Measurements from ENCODE around the gene UBE2H. TPM values are rescaled to one million over a fixed set of nuclear protein-coding genes. Genes with fewer than 3 reads are reported as not detected.
"Not testable (repeated sequence)": the region's sequence is repeated elsewhere in the genome, so short reads cannot be mapped to it uniquely, and the experiment has no call there.

Gene UBE2H
- total RNA-seq: 103 TPM
- long read RNA-seq, full-length matches to known transcripts: 65 of 84 reads
- long read RNA-seq, partial matches to known transcripts: 2 of 84 reads
- long read RNA-seq, other reads (novel, unspliced or antisense): 17 of 84 reads

GRCh38 chr7:129952653-129953560, at the start of gene UBE2H:
Gene UBE2H (minus strand): TSS chr7:129952960. CDS start chr7:129952555, 405 bp downstream.
- intact Hi-C loops (cut with DNase I): loop anchor here (5.0 kb wide), 2 partner anchors 36 to 91 kb away; no protein-coding TSS in a partner anchor
- ATAC-seq (peak; percentile 90), DNase-seq (ENCODE audit: missing footprints) (peak; percentile 97)

- intact Hi-C loops (cut with DNase I): no loop called here
- ATAC-seq: no peak
- DNase-seq (ENCODE audit: missing footprints): no peak
Measured at GRCh38 chr7:129998446-129998845, 45.7 kb upstream of the UBE2H start.

- ATAC-seq: no peak
- intact Hi-C loops (cut with DNase I): no loop called here
- no peak for DNase-seq (ENCODE audit: missing footprints)
Measured at GRCh38 chr7:129997285-129997684, 44.5 kb upstream of the UBE2H start.

- intact Hi-C loops (cut with DNase I): no loop called here
- ATAC-seq: no peak
- DNase-seq (ENCODE audit: missing footprints): no peak
Measured at GRCh38 chr7:129993275-129993674, 40.5 kb upstream of the UBE2H start.

GRCh38 chr7:129990403-129991192, 37.8 kb upstream of the UBE2H start:
- peak; percentile 70 for ATAC-seq
- intact Hi-C loops (cut with DNase I): no loop called here

GRCh38 chr7:129989466-129989865, 36.7 kb upstream of the UBE2H start:
- DNase-seq (ENCODE audit: missing footprints): no peak
- intact Hi-C loops (cut with DNase I): no loop called here
- ATAC-seq: no peak

More at GRCh38 chr7:129990403-129991192, 37.8 kb upstream of the UBE2H start:
- no peak for DNase-seq (ENCODE audit: missing footprints)

- no peak for ATAC-seq
- DNase-seq (ENCODE audit: missing footprints): no peak
- intact Hi-C loops (cut with DNase I): no loop called here
Measured at GRCh38 chr7:129986600-129986999, 33.8 kb upstream of the UBE2H start.

- intact Hi-C loops (cut with DNase I): no loop called here
- ATAC-seq (no peak), DNase-seq (ENCODE audit: missing footprints) (no peak)
Measured at GRCh38 chr7:129980667-129981066, 27.9 kb upstream of the UBE2H start.

GRCh38 chr7:129975309-129975708, 22.5 kb upstream of the UBE2H start:
- ATAC-seq (no peak), DNase-seq (ENCODE audit: missing footprints) (no peak)
- intact Hi-C loops (cut with DNase I): no loop called here

GRCh38 chr7:129970816-129971215, 18.1 kb upstream of the UBE2H start:
- ATAC-seq (no peak), DNase-seq (ENCODE audit: missing footprints) (no peak)
- intact Hi-C loops (cut with DNase I): no loop called here

GRCh38 chr7:129969881-129970446, 17.2 kb upstream of the UBE2H start:
- DNase-seq (ENCODE audit: missing footprints): no peak
- no peak for ATAC-seq
- intact Hi-C loops (cut with DNase I): no loop called here

GRCh38 chr7:129968592-129969383, 16.0 kb upstream of the UBE2H start:
- ATAC-seq (no peak), DNase-seq (ENCODE audit: missing footprints) (no peak)
- intact Hi-C loops (cut with DNase I): no loop called here

GRCh38 chr7:129960204-129960475, 7.4 kb upstream of the UBE2H start:
- ATAC-seq; intact Hi-C loops (cut with DNase I); DNase-seq (ENCODE audit: missing footprints): not testable (repeated sequence)

- ATAC-seq (no peak), DNase-seq (ENCODE audit: missing footprints) (no peak)
- intact Hi-C loops (cut with DNase I): no loop called here
Measured at GRCh38 chr7:129959471-129960203, 6.9 kb upstream of the UBE2H start.

- ATAC-seq (peak; percentile 91), DNase-seq (ENCODE audit: missing footprints) (no peak)
- intact Hi-C loops (cut with DNase I): no loop called here
Measured at GRCh38 chr7:129958643-129959470, 6.1 kb upstream of the UBE2H start.

GRCh38 chr7:129955993-129956543, 3.3 kb upstream of the UBE2H start:
- intact Hi-C loops (cut with DNase I): no loop called here
- no peak for DNase-seq (ENCODE audit: missing footprints)
- no peak for ATAC-seq

Measured in Right ventricle myocardium inferior (tissue), 1 donor.